A549 (cell line): ENCODE data around the gene KRTAP5-7. TPM values are rescaled to one million over a fixed set of nuclear protein-coding genes. Genes with fewer than 3 reads are reported as not detected.
"Not testable (repeated sequence)": the region's sequence is repeated elsewhere in the genome, so short reads cannot be mapped to it uniquely, and the experiment has no call there.

Experiments used
- ATAC-seq, 2 experiments: fragments of 200-7000 bp in 1 of 2; fragments of >200 bp in 1 of 2; cut with Nextera tagmentation in 1 of 2; cut with Tn5 transposase in 1 of 2; 3 replicates each; pipeline versions ENCODE4 v1.8.0 to v1.9.1; 2018 to 2020; ENCODE audit warnings: mild to moderate bottlenecking in 1 of 2, moderate library complexity in 1 of 2
- CTCF ChIA-PET: fragments of 300-600 bp; sonication (Branson Sonifier 250); formaldehyde crosslinking; extraction: SDS; loops from one replicate; lab custom pipeline; 2021; ENCODE audit warnings: antibody characterized with exemption, inconsistent platforms; lab: Yijun Ruan, JAX
- POLR2A ChIA-PET: fragments of 350-600 bp; formaldehyde crosslinking; extraction: SDS; loops from one replicate; lab custom pipeline; 2021; ENCODE audit warnings: antibody characterized with exemption, inconsistent platforms; lab: Yijun Ruan, JAX
- DNase-seq, 2 experiments: peaks; one replicate each; pipeline versions ENCODE4 v3.0.0 to v3.0.0-alpha.2; 2011 to 2016; ENCODE audit warnings: low read depth in 1 of 2, low spot score in 1 of 2
- FAIRE-seq: peaks from 2 replicates; lab custom pipeline; 2011; peaks lifted over from hg19 to GRCh38; lab: Jason Lieb, UNC
- H3K27ac ChIP-seq, 2 experiments: fragments of >200 bp; sonication (Bioruptor Twin); formaldehyde crosslinking; 3 replicates each; pipeline ENCODE4 v1.5.1; 2016 to 2017
- H3K4me1 ChIP-seq: fragments of >200 bp; sonication (Bioruptor Twin); formaldehyde crosslinking; 3 replicates; pipeline ENCODE4 v1.6.1; 2016
- H3K4me2 ChIP-seq: fragments of >200 bp; sonication (Bioruptor Twin); formaldehyde crosslinking; 3 replicates; pipeline ENCODE4 v1.6.1; 2016
- H3K4me3 ChIP-seq: fragments of >200 bp; sonication (Bioruptor Twin); formaldehyde crosslinking; 3 replicates; pipeline ENCODE4 v1.5.1; 2016
- H3K9me3 ChIP-seq: fragments of >200 bp; sonication (Bioruptor Twin); formaldehyde crosslinking; 3 replicates; pipeline ENCODE4 v1.6.1; 2016
- ATOH8 ChIP-seq: fragments of 250-450 bp; sonication (Bioruptor Pico); IDR thresholded peaks from 2 replicates; pipeline ENCODE4 v1.5.0; 2020; ENCODE audit warnings: low read depth, mild to moderate bottlenecking, moderate library complexity
- BCL3 ChIP-seq: fragments of >200 bp; sonication (Bioruptor Twin); formaldehyde crosslinking; IDR thresholded peaks from 3 replicates; pipeline ENCODE4 v1.6.1; 2016
- CEBPB ChIP-seq, 2 experiments: fragments of >200 bp in 1 of 2; sonication (Bioruptor Twin) in 1 of 2; formaldehyde crosslinking in 1 of 2; IDR thresholded peaks; 2 replicates each; pipeline ENCODE4 v1.6.1; 2012 to 2016
- CHD4 ChIP-seq: fragments of 200-600 bp; sonication (generic); IDR thresholded peaks from 2 replicates; pipeline ENCODE4 v1.6.1; 2016; ENCODE audit warnings: antibody characterized with exemption, mild to moderate bottlenecking, borderline replicate concordance
- CTCF ChIP-seq: fragments of >200 bp; sonication (Bioruptor Twin); formaldehyde crosslinking; IDR thresholded peaks from 3 replicates; pipeline ENCODE4 v1.5.1; 2016
- ELK1 ChIP-seq: fragments of 150-350 bp; IDR thresholded peaks from 2 replicates; pipeline ENCODE4 v1.6.1; 2014; ENCODE audit warnings: low read depth, mild to moderate bottlenecking, low read length
- ESRRA ChIP-seq: fragments of 150-350 bp; IDR thresholded peaks from 2 replicates; pipeline ENCODE4 v1.6.1; 2014; ENCODE audit warnings: mild to moderate bottlenecking, low read length, borderline replicate concordance
- KDM1A ChIP-seq: fragments of 200-600 bp; sonication (generic); IDR thresholded peaks from 2 replicates; pipeline ENCODE4 v1.6.1; 2016; ENCODE audit warnings: low read depth, mild to moderate bottlenecking
- KDM5A ChIP-seq: fragments of 200-600 bp; sonication (generic); IDR thresholded peaks from 2 replicates; pipeline ENCODE4 v1.6.1; 2016; ENCODE audit warnings: antibody characterized with exemption, mild to moderate bottlenecking
- MYC ChIP-seq: IDR thresholded peaks from 2 replicates; pipeline ENCODE4 v1.6.1; 2012; ENCODE audit warnings: mild to moderate bottlenecking, inconsistent platforms, low read length, improper control_type of control experiment, borderline replicate concordance
- POLR2AphosphoS2 ChIP-seq: conservative IDR thresholded peaks from 2 replicates; pipeline ENCODE4 v1.6.1; 2012; ENCODE audit warnings: low read length, improper control_type of control experiment, inconsistent platforms
- RARB ChIP-seq: fragments of 250-450 bp; sonication (Bioruptor Pico); IDR thresholded peaks from 2 replicates; pipeline ENCODE4 v1.8.0; 2021; ENCODE audit warnings: mild to moderate bottlenecking, moderate library complexity
- RFX5 ChIP-seq: fragments of 450-650 bp; IDR thresholded peaks from 2 replicates; pipeline ENCODE4 v1.7.1; 2014; ENCODE audit warnings: antibody characterized with exemption, mild to moderate bottlenecking, moderate library complexity
- TFCP2L1 ChIP-seq: fragments of 250-450 bp; sonication (Bioruptor Pico); IDR thresholded peaks from 2 replicates; pipeline ENCODE4 v1.5.0; 2021; ENCODE audit warnings: mild to moderate bottlenecking
- ZFP36 ChIP-seq: fragments of 450-650 bp; IDR thresholded peaks from 2 replicates; pipeline ENCODE4 v1.6.1; 2014; ENCODE audit warnings: borderline replicate concordance; ENCODE audit not compliant: partially characterized antibody
- ZSCAN20 ChIP-seq: fragments of 250-450 bp; sonication (Bioruptor Pico); IDR thresholded peaks from 2 replicates; pipeline ENCODE4 v1.8.0; 2022; ENCODE audit warnings: mild to moderate bottlenecking, moderate library complexity
- WGBS: methylation state at CpG from one replicate; pipeline ENCODE4 v1.1.6; 2017; ENCODE audit errors: missing lambda C conversion rate; 5-methylcytosine and 5-hydroxymethylcytosine counted together
- polyA plus RNA-seq, 4 experiments: library from polyadenylated mRNA; depleted of rRNA in 3 of 4; stranded (reverse); fragments of >200 nt; fragmentation: RNase III in 1 of 4; extraction: RNeasy Plus Mini Kit Qiagen cat#74134 plus additional on column Dnase treatment in 1 of 4; gene quantifications; 2 replicates in 3 of 4; 3 replicates in 1 of 4; pipeline ENCODE4 v1.2.3, GENCODE V29; 2011 to 2017

The KRTAP5-7 gene
- polyA plus RNA-seq, 2 of the 4 experiments (the other 2 are of a cell fraction): not detected

- no peaks in the 10 kb centered on the region for H3K9me3 ChIP-seq
- 0 out of 3 replicates have a peak, but pooled peaks cover 2% of the 10 kb centered on the region for H3K4me1 ChIP-seq
- no peak overlapping the region for H3K4me3 ChIP-seq
- no peak for FAIRE-seq
- H3K27ac ChIP-seq: no peak overlapping the region
- CTCF ChIA-PET: interaction anchor here (1.1 to 2.0 kb wide), 2 partner anchors 11 to 63 kb away, joined by 3 to 8 read pairs; partner anchors contain the start of gene KRTAP5-10
- WGBS: 29% methylated on average over 4 of the region's 4 CpGs
- no peak overlapping the region for H3K4me2 ChIP-seq
- no peak for ATAC-seq
- no peak for TF ChIP-seq RARB (CRISPR knock-in tag)
- no peak for TF ChIP-seq POLR2AphosphoS2
- no peak for TF ChIP-seq BCL3
- TF ChIP-seq ATOH8 (CRISPR knock-in tag): no peak
- no peak for TF ChIP-seq ZFP36
- no peak for TF ChIP-seq ESRRA
- no peak for TF ChIP-seq CHD4
- no peak for TF ChIP-seq TFCP2L1 (CRISPR knock-in tag)
- no peak for TF ChIP-seq RFX5
- TF ChIP-seq ELK1: no peak
- no peak for TF ChIP-seq ZSCAN20 (CRISPR knock-in tag)
- TF ChIP-seq KDM1A: no peak
- TF ChIP-seq MYC: no peak
- TF ChIP-seq KDM5A: no peak
- TF ChIP-seq CTCF: no peak
- TF ChIP-seq CEBPB (IDR thresholded peaks at IDR 0.05): no peak
- POLR2A ChIA-PET: no interaction called here
- DNase-seq: no peak
Measured at GRCh38 chr11:71575723-71576424, 48.8 kb downstream of the KRTAP5-7 start.

- H3K9me3 ChIP-seq, FAIRE-seq, POLR2A ChIA-PET, H3K4me1 ChIP-seq, DNase-seq, CTCF ChIA-PET, H3K4me3 ChIP-seq, H3K4me2 ChIP-seq, ATAC-seq, H3K27ac ChIP-seq: not testable (repeated sequence)
- WGBS: 53% methylated on average over 23 of the region's 41 CpGs
Measured at GRCh38 chr11:71576688-71577465, 49.8 kb downstream of the KRTAP5-7 start.
